ENCODE measurements around the gene CGB8.
"Not testable (repeated sequence)": the region's sequence is repeated elsewhere in the genome, so short reads cannot be mapped to it uniquely, and the experiment has no call there.

CGB8 gene

DNA sequence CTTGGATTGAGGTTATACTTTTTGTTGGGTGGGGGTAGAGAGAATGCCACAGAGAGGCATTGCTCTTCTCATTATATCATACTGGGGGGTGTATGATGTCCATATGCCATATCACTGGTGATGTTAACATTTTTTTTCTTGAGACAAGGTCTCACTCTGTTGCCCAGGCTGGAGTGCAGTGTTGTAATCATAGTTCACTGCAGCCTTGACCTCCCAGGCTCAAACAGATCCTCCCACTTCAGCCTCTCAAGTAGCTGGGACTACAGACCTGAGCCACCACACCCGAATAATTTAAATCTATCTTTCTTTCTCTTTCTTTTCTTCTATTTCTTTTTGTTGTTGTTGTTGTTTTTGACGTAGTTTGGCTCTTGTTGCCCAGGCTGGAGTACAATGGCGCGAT is 31.5 kb upstream of the CGB8 start (continued):
- TF ChIP-seq, protein P1, sequence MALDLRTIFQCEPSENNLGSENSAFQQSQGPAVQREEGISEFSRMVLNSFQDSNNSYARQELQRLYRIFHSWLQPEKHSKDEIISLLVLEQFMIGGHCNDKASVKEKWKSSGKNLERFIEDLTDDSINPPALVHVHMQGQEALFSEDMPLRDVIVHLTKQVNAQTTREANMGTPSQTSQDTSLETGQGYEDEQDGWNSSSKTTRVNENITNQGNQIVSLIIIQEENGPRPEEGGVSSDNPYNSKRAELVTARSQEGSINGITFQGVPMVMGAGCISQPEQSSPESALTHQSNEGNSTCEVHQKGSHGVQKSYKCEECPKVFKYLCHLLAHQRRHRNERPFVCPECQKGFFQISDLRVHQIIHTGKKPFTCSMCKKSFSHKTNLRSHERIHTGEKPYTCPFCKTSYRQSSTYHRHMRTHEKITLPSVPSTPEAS (tag by site-specific recombination; IDR thresholded peaks at IDR 0.05): no peak

DNA sequence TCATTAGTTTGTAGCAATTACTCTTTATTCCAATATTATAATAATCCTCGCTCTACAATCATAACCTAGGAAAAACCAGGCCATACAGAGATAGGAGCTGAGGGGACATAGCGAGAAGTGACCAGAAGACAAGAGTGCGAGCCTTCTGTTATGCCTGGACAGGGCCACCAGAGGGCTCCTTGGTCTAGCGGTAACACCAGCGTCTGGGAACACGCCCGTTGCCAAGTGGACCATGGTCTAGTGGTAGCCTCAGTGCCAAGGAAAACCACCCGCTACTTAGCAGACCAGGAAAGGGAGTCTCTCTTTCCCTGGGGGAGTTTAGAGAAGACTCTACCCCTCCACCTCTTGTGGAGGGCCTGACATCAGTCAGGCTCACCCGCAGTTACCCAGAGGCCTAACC is 26.0 kb upstream of the CGB8 start:
- H3K4me3 ChIP-seq (ENCODE audit: low read depth, low read length); H3K9me3 ChIP-seq (ENCODE audit: control insufficient read depth, insufficient read depth, low read depth, low read length); H3K4me1 ChIP-seq (ENCODE audit: control insufficient read depth, insufficient read depth, low read length); POLR2A ChIA-PET; H3K27ac ChIP-seq (ENCODE audit: extremely low read depth, low read depth, low read length); H3K36me3 ChIP-seq (ENCODE audit: control insufficient read depth in 2 of 2, insufficient read depth in 1 of 2, low read length in 2 of 2): not testable (repeated sequence)
- CTCF ChIA-PET: interaction anchor here (0.7 to 3.7 kb wide), 27 partner anchors 8 to 341 kb away, joined by 3 to 88 read pairs (median 8); partner anchors contain the start of genes CGB7, GYS1, LIN7B and RUVBL2
- TF ChIP-seq KLF8 (tag by site-specific recombination; IDR thresholded peaks at IDR 0.05) (0 out of 2 replicates have a peak, but pooled peaks have one; percentile 31), ZNF660 (tag by site-specific recombination; IDR thresholded peaks at IDR 0.05) (0 out of 2 replicates have a peak, but pooled peaks have one; percentile 47), ZNF654 (tag by site-specific recombination; IDR thresholded peaks at IDR 0.05; ENCODE audit: low read depth) (peak; percentile 47), CTCF (tag by site-specific recombination; IDR thresholded peaks at IDR 0.05) (peak; percentile 48; the same call in 1 of the 2 replicates)

- H3K4me3 ChIP-seq (ENCODE audit: low read depth, low read length): no peak overlapping the region
- no peaks in the 10 kb centered on the region for H3K36me3 ChIP-seq (ENCODE audit: control insufficient read depth in 2 of 2, insufficient read depth in 1 of 2, low read length in 2 of 2)
- CTCF ChIA-PET: interaction anchor here (0.5 to 3.7 kb wide), 43 partner anchors 8 to 389 kb away, joined by 3 to 88 read pairs (median 6); partner anchors contain the start of genes CGB7, GYS1, LIN7B and RUVBL2
- no peak overlapping the region for H3K27ac ChIP-seq (ENCODE audit: extremely low read depth, low read depth, low read length)
- POLR2A ChIA-PET: interaction anchor here (0.6 to 1.4 kb wide), 7 partner anchors 16 to 603 kb away, joined by 3 to 7 read pairs (median 4); partner anchors contain the start of genes ALDH16A1, CGB7, GYS1 and RUVBL2
- no peaks in the 10 kb centered on the region for H3K9me3 ChIP-seq (ENCODE audit: control insufficient read depth, insufficient read depth, low read depth, low read length)
- no peaks in the 10 kb centered on the region for H3K4me1 ChIP-seq (ENCODE audit: control insufficient read depth, insufficient read depth, low read length)
- TF ChIP-seq ZNF785 (tag by site-specific recombination; IDR thresholded peaks at IDR 0.05) (0 out of 2 replicates have a peak, but pooled peaks have one; percentile 18), ZBTB26 (tag by site-specific recombination; optimal IDR thresholded peaks at IDR 0.05) (no peak), ZBTB17 (tag by site-specific recombination; IDR thresholded peaks at IDR 0.05) (peak; percentile 33; the same call in 1 of the 2 replicates), ZNF488 (tag by site-specific recombination; IDR thresholded peaks at IDR 0.05) (no peak), ZNF16 (tag by site-specific recombination; IDR thresholded peaks at IDR 0.05; ENCODE audit: low read depth) (no peak), ZNF654 (tag by site-specific recombination; IDR thresholded peaks at IDR 0.05; ENCODE audit: low read depth) (peak; percentile 53), ZNF366 (tag by site-specific recombination; conservative IDR thresholded peaks at IDR 0.05) (peak; percentile 78), CTCF (tag by site-specific recombination; IDR thresholded peaks at IDR 0.05) (peak; percentile 66), PRDM1 (tag by site-specific recombination; IDR thresholded peaks at IDR 0.05) (0 out of 2 replicates have a peak, but pooled peaks have one; percentile 11), GLIS1 (tag by site-specific recombination; IDR thresholded peaks at IDR 0.05) (peak; percentile 6; the same call in 1 of the 2 replicates)
Observed at GRCh38 chr19:49073514-49074378, 24.8 kb upstream of the CGB8 start.
